ENCODE measurements around the gene PAFAH2.
"Not testable (repeated sequence)": the region's sequence is repeated elsewhere in the genome, so short reads cannot be mapped to it uniquely, and the experiment has no call there.

Gene PAFAH2

GRCh38 chr1:25985171-25985570, 12.7 kb downstream of the PAFAH2 start:
- no peak for DNase-seq (ENCODE audit: low spot score)

DNA sequence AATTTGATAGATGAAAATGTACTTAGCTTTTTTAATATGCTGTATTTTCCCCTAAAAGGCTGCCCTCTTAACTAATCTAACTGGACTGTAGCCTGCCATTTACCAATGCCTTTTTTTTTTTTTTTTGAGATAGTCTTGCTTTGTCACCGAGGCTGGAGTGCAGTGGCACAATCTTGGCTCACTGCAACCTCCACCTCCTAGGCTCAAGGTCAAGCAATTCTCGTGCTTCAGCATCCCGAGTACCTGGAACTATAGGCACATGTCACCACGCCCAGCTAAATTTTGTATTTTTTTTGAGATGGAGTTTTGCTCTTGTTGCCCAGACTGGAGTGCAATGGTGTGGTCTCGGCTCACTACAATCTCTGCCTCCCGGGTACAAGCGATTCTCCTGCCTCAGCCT, 18.7 kb downstream of the PAFAH2 start:
- DNase-seq (ENCODE audit: low spot score), result no peak

DNA sequence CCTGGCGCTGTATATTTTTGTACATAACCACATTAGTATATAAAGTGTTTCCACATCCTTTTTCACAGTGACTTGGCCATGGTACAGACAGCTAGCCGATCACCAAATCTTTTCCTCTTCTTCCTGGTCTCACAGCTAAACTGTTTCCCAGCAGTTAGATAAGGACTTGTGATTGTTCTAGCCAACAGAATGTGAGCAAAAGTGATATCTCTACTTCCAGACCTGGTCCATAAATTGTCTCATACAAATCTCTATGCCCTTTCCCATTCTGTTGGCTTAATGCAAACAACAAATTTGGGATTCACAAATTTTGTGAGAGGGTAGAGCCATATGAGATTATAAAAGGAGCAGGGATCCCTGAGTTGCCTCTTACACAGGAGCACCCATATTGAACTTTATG, 19.5 kb downstream of the PAFAH2 start:
- DNase-seq (ENCODE audit: low spot score), result no peak

- DNase-seq (ENCODE audit: low spot score), result no peak
These were observed 20.1 kb downstream of the PAFAH2 start for GRCh38 chr1:25977801-25978200.

GRCh38 chr1:25973610-25974321, 24.1 kb downstream of the PAFAH2 start:
- DNase-seq (ENCODE audit: low spot score), result no peak

- DNase-seq (ENCODE audit: low spot score), result no peak
These were observed 26.1 kb downstream of the PAFAH2 start for GRCh38 chr1:25971811-25972180.

- DNase-seq (ENCODE audit: low spot score), result no peak
These were observed 26.6 kb downstream of the PAFAH2 start for GRCh38 chr1:25971066-25971810.

DNA sequence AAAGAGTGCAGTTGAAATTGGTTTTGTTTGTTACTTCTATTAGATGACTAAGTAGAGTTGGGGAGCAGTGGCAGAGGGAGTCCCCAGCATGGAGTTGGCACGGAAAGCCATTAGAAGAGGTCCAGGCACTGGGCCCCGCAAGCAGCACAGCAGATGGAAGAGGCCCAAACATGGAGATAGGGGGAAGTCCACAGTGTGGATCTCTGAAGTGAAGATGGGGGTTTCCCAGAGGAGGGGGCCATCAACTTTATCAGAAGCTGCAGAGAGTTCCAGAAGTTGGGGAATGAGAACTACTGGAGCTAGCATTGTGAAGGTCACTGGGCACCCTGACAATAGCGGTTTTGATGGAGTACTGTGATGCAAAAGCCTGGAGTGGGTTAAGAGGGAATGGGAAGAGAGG, 30.6 kb downstream of the PAFAH2 start:
- DNase-seq (ENCODE audit: low spot score), result no peak

DNA sequence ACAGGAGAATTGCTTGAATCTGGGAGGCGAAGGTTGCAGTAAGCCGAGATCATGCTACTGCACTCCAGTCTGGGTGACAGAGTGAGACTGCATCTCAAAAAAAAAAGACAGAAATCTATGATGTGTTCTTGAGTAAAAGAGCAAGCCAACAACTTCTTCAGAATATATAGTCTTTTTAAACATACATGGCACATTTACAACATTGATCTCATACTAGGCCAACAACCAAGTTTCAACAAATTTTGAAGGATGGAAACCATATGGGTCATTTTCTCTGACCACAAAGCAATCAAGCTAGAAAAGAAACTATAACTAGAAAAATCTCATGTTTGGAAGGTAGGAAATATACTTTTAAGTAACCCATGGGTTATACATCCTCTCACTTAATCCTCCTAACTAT, 38.3 kb downstream of the PAFAH2 start:
- DNase-seq (ENCODE audit: low spot score), result no peak

DNA sequence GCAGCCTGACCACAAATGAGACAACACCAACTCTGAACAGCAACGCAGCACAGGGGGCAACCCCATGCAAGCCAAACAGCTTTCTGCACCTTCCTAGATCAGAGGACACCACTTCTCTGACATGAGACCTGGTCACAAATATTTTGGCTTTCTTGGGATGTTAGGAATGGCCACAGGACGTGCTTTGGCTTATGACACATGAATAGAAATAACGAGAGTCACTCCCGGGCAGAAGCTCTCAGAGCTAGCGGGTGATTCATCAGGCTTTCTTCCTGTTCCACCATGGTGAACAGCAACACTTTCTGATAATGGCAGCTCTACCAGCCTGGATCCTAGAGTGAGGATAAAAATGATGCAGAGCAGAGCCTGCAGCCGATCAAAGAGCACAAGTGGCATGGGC, 39.4 kb downstream of the PAFAH2 start:
- no peak for DNase-seq (ENCODE audit: low spot score)

DNA sequence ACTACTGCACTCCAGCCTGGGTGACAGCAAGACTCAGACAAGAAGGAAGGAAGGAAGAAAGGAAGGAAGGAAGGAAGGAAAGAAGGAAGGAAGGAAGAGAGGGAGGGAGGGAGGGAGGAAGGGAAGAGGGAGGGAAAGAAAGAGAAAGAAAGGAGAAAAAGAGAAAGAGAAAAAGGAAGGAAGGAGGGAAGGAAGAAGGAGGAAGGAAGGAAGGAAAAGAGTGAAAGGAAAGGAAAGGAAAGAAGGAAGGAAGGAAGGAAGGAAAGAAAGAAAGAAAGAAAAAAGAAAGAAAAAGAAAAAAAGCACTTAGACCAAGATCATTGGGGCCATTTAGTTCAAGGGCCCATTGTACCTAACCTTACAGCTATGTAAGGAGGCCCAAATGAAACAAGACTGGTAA, 42.3 kb downstream of the PAFAH2 start:
- no peak for DNase-seq (ENCODE audit: low spot score)

- no peak for DNase-seq (ENCODE audit: low spot score)
These were observed 43.5 kb downstream of the PAFAH2 start for GRCh38 chr1:25954282-25954938.

GRCh38 chr1:25952841-25953401, 44.9 kb downstream of the PAFAH2 start:
- peak; percentile 90 for DNase-seq (ENCODE audit: low spot score)

- no peak for DNase-seq (ENCODE audit: low spot score)
These were observed 49.2 kb downstream of the PAFAH2 start for GRCh38 chr1:25948641-25949040.

DNA sequence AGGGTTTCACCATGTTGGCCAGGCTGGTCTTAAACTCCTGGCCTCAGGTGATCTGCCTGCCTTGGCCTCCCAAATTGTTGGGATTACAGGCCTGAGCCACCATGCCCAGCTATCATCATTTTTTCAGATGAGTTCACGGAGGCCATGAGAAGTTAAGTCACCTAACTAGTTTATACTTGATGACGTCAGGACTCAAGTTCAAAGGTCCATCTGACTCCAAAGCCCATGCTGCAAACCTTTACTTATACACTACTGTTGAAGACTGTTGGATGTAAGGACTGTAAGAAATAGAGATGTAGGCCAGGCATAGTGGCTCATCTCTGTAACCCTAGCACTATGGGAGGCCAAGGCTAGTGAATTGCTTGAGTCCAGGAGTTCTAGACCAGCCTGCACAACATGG, 50.8 kb downstream of the PAFAH2 start:
- no peak for DNase-seq (ENCODE audit: low spot score)

DNA sequence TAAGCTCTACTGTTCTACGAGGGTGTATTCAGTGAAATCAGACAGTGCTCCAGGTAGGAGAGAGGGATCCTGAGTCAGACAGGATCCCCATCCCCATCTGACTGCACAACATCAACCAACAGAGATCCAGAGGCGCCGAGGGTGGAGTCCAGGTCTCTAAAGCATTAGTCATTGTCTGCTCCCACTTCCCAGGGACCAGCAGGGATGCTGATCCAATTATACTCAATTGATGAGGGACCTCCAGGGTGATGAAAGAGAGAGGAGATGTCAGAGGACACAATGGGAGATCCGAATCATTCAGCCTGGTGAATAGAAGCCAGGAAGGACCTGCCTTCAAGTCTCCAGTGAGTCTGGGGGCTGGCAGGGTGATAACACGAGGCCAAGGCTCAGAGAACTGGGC, 52.1 kb downstream of the PAFAH2 start:
- no peak for DNase-seq (ENCODE audit: low spot score)

GRCh38 chr1:25944986-25945385, 52.9 kb downstream of the PAFAH2 start:
- no peak for DNase-seq (ENCODE audit: low spot score)

GRCh38 chr1:25943511-25943910, 54.4 kb downstream of the PAFAH2 start:
- not testable (repeated sequence) for DNase-seq (ENCODE audit: low spot score)

GRCh38 chr1:25936947-25937346, 60.9 kb downstream of the PAFAH2 start:
- DNase-seq (ENCODE audit: low spot score), result no peak

DNA sequence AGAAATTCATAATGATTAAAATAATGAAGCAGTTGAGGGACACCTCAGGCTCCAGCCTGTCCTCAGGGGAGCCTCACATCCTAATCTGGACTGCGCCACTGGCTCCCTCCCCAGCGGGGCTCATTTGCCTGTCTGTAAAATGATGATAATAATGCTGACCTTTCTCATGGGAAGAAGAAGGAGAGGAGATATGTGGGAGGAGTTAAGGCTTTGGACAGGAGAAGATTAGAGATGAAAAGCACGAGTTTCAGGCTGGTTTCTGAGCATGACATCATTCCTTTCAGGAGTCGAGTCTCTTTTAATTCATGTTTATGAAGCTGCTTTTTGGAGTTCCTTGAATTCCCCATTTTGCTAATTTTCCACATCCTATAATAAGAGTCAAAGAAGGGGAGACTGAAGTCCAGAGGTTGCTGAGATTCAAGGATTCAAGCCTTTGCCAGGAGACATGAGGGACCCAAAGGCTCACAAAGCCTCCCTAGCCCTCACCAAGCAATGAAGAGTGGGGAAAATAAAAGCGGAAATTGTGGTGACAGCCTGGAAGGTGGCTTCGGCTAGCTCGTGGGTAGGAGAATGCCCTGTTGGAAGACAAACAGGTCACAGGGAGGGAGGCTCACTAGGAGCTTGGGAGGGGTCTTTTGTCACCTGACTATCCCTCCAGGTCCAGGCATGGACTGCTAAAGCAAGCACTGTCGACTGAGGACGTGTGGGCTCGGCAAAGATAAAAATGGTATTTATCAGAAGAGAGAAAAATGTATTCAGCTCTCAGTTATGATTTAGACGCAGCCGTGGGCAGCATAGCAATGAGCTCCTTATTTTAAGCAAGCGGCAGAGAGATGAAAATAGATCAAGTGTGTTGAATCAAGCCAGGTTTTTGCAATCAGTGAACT, 64.1 kb downstream of the PAFAH2 start:
- no peak for DNase-seq (ENCODE audit: low spot score)

DNA sequence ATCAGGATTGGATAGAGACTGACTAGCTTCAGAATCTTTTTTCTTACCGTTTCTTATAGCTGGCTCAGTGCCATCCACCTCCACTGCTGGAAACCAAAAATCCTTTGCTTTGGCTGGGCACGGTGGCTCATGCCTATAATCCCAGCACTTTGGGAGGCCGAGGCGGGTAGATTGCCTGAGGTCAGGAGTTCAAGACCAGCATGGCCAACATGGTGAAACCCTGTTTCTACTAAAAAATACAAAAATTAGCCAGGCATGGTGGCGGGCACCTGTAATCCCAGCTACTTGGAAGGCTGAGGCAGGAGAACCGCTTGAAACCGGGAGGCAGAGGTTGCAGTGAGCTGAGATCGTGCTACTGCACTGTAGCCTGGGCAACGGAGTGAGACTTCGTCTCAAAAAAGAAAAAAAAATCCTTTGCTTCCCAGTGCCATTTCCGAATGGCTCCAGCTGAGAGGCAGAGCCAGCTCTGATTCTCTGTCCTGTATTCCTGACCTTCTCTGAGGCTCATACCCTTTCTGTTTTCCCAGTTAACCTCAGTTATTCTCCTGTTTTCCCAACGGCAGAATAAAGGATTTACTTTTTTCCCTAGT, 65.0 kb downstream of the PAFAH2 start:
- not testable (repeated sequence) for DNase-seq (ENCODE audit: low spot score)

- no peak for DNase-seq (ENCODE audit: low spot score)
These were observed 65.5 kb downstream of the PAFAH2 start for GRCh38 chr1:25932321-25932720.

Measured in left forelimb (tissue), 1 donor.